ENCODE results near the gene DHX30. TPM values are rescaled to one million over a fixed set of nuclear protein-coding genes. Genes with fewer than 3 reads are reported as not detected.
"Not testable (repeated sequence)": the region's sequence is repeated elsewhere in the genome, so short reads cannot be mapped to it uniquely, and the experiment has no call there.

Gene DHX30
- total RNA-seq, 1 experiment from 2014 or later, result 148 TPM

DNA sequence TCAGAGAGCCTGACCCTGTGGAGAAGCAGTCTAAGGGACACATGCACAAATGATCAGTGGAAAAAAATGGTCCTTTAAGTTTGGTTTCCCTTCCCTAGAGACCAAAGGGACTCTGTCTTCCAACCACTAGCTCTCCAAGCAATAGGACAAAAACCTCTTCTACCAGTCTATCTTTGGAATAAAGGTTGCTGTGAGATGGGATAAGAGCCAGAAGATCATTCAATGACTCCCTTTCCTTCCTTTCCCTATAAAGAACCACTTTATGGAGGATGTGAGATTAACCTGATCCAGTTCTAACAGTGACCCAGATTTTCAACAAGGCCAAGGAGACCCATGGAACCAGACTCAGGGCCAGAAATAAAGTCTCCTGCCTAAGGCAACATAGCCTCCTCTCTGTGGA, 74.8 kb downstream of the DHX30 start:
- no peak for DNase-seq (ENCODE audit: low read depth)

GRCh38 chr3:47882338-47882737, 79.4 kb downstream of the DHX30 start:
- DNase-seq (ENCODE audit: low read depth), result no peak

GRCh38 chr3:47884603-47885002, 81.7 kb downstream of the DHX30 start:
- no peak for DNase-seq (ENCODE audit: low read depth)

DNA sequence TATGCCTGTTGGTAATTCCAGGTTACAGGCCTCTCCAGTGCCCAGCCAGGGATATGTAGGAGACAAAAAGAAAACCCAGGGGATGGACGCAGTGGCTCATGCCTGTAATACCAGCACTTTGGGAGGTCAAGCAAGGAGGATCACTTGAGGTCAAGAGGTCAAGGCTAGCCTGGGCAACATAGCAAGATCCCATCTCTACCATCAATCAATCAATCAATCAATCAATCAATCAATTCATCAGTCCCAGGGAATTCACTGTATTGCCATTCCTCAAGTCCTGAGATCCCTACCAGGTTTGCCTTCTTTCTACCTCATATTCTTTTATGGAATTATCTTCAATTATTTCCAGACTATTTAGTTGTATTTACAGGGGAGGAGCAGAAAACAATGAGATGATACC, 82.2 kb downstream of the DHX30 start:
- no peak for DNase-seq (ENCODE audit: low read depth)

DNA sequence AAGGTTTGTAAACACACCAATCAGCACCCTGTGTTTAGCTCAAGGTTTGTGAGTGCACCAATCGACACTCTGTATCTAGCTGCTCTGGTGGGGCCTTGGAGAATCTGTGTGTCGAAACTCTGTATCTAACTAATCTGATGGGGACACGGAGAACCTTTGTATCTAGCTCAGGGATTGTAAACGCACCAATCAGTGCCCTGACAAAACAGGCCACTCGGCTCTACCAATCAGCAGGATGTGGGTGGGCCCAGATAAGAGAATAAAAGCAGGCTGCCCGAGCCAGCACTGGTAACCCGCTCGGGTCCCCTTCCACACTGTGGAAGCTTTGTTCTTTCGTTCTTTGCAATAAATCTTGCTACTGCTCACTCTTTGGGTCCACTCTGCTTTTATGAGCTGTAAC, 85.1 kb downstream of the DHX30 start:
- not testable (repeated sequence) for DNase-seq (ENCODE audit: low read depth)

- DNase-seq (ENCODE audit: low read depth), result no peak
Observed at GRCh38 chr3:47888986-47889757, 86.2 kb downstream of the DHX30 start.

DNA sequence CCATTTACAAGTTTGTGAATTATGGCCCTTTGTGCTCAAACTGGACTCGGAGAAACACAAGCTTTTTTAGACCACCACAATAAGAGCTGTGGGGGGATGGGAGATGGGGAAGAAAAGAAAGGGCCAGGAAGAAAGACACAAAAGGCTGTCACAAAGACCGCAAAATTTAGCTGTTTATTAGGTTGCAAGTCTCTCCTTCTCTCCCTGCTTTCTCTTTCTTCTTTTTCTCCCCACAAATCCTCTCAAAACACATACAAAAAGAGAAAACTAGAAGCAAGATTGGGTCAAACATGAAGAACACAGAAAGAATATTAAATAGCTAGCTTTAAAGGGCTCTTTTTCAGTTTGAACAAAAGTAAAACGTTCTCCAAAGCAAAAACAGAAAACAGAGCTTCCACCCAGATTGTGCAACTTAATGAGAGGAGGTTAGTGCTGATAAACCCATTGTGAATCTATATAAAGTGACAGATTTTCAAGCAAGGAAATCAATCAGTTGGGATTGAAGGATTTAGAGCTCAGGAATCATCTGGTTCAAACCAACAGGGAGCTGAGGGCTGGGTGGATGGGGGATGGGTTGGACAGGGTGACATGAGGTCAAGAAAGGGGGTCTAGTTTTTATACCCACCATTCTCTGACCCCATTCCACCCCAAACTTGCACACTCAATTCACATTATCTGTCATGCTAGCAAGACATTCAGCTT, 87.3 kb downstream of the DHX30 start:
- no peak for DNase-seq (ENCODE audit: low read depth)

DNA sequence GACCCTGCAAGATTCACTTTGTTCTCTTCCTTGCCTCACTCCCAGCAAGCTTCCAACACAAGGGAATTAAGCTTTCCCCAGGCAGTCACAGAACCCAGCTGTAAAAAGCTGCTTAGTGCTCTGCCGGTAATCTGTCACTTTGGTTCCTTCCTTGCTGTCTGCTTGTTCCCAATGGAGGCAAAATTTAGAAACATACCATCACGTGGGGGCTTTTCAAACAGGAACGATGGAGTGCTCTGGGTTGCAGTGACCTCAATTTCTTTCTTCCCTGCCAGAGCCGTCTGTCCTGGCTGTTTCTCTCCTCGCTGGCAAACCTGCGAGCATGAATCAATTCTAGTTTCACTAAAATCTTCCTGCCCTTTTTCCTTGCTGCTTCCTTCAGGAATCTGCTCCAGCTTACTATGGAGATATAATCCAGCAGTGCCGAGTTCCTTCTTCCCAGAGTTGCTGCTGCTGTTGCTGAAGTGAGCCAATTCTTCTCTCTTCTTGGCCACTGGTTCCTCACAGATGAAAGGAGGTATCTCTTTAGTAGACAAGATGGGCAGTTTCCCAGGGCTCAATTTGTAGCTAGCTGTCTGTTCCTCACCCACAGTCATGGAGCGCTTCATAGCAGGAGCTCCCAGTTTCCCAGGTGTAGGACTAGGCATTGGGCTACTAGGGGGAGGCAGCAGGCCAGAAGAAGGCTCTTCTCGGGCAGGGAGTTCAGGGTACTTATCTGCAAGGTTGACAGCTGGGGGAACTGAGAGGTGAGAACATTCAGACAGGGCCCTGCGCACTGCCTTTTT, 88.1 kb downstream of the DHX30 start:
- DNase-seq (ENCODE audit: low read depth), result no peak

DNA sequence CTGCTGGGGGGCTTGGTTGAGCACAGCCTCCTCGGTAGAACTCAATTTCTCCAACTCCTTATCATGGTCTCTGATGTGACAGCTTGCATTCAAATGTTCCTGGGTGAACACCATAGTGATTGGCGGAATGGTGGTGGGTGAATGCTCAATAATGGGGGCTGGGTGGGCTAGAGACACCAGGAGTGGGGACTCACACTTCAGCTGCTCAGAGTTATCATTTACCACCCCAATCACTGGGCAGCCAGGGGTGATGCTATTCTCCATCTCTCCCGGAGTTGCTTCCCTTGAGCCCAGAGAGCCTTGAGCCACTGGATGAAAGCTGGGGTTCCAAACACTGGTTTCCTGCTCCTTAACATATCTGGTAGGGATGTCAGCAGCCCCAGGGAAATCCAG, 88.7 kb downstream of the DHX30 start:
- DNase-seq (ENCODE audit: low read depth), result no peak

DNA sequence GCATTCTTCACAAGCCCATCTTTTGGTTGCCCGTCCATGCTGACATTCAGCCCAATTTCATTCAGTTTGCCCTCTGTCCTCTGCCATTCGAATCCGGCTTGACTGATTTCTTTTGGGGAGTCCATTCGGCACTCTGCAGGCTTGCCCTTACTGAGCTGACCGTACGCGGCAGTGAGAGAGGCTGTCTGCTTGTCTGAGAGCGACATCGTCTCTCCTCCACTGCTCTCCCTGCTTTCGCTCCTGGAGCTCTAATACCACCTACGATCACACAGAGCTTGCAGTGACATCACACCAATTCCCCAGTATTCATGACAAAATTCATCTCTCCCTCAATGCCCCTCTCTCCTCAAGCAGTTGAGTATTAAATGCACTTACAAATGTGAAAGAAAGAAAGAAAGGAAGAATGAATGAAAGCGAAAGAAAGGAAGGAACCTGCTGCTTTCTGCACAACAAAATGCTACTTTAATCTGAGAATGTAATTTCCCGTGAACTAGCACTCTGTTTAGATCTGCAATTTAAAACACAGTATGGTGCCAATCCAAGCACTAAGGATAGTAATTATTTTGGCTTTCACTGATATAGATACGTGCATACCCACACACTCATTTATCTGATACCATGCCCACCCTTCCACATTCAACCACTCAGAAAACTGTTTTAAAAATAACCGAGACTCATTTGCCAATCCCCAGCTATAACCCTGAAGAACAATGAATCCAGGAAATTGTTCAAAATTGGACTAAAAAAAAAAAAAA, 89.5 kb downstream of the DHX30 start:
- no peak for DNase-seq (ENCODE audit: low read depth)

DNA sequence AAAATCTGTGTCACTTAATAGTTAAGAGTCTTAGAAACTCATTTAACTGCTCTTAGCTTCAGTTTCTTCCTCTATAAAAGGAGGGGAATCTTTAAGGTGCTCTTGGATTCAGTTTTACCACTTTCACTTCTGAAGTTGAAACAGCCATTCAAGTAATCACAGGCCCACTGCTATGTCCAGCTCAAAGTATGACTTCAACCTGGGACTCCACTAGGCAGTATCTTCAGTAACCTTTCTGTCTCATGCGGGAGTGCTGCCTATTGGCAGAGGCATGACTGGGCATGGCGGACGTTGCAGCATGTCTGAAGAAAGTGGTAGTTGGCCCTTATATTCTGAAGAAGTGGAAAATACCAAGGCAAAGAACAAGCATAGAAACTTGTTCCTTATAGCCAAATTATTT, 92.3 kb downstream of the DHX30 start:
- no peak for DNase-seq (ENCODE audit: low read depth)

DNA sequence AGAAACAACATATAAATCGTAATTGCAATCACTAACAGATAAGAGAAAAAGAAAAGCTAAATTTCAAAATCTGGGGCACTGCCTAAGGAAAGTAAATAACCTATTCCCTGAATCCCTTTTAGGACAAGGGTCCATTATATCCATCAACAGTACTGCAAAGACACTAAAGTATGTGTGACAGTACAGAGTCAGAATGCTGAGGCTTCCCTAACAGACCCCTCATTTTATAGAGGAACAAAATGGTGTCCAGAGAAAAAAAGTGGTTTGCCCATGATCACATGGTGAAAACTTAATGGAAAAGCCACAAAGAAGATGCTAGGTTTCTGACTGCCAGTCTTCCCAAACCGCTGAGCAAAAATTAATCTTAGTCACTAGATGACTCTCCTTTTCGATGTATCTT, 93.8 kb downstream of the DHX30 start:
- DNase-seq (ENCODE audit: low read depth), result no peak

GRCh38 chr3:47897954-47898353, 95.0 kb downstream of the DHX30 start:
- DNase-seq (ENCODE audit: low read depth), result no peak

- DNase-seq (ENCODE audit: low read depth), result no peak
Observed at GRCh38 chr3:47899495-47900108, 96.7 kb downstream of the DHX30 start.

Small RNA genes lying within 50 kb of the gene (small RNA-seq; reads per million reads assigned to genes)
- gene MIR1226, result not detected
- not detected for gene RF02271

Other genes starting within 250 kb of the DHX30 start
- gene CSPG5, start 224.3 kb upstream of the DHX30 start, total RNA-seq (2014; rRNA removed; shearing (Covaris generic)), result 0.47 and 0.93 TPM in 2 replicates
- gene SMARCC1, start 21.2 kb upstream of the DHX30 start, total RNA-seq (2014; rRNA removed; shearing (Covaris generic)), result 45.3 and 53.2 TPM in 2 replicates
- gene MAP4, start 213.3 kb downstream of the DHX30 start, total RNA-seq (2014; rRNA removed; shearing (Covaris generic)), result 48.7 and 60.0 TPM in 2 replicates

All from HT1080 (cell line).